TTC549 (cell line): ENCODE measurements around the gene CCDC74B.
"Not testable (repeated sequence)": the region's sequence is repeated elsewhere in the genome, so short reads cannot be mapped to it uniquely, and the experiment has no call there.

Experiments
- FAIRE-seq: peaks from 2 replicates; lab custom pipeline; 2012; peaks lifted over from hg19 to GRCh38; lab: Jason Lieb, UNC

CCDC74B gene

GRCh38 chr2:130148515-130148914 is 3.6 kb upstream of the CCDC74B start:
- not testable (repeated sequence) for FAIRE-seq

GRCh38 chr2:130143266-130144039 is 1.5 kb downstream of the CCDC74B start:
- FAIRE-seq = not testable (repeated sequence)

- not testable (repeated sequence) for FAIRE-seq
These were observed 2.3 kb downstream of the CCDC74B start for GRCh38 chr2:130142396-130143265.

GRCh38 chr2:130141645-130142370 is 3.1 kb downstream of the CCDC74B start:
- not testable (repeated sequence) for FAIRE-seq

- FAIRE-seq = not testable (repeated sequence)
These were observed 3.9 kb downstream of the CCDC74B start for GRCh38 chr2:130141002-130141401.

GRCh38 chr2:130140516-130140915 is 4.4 kb downstream of the CCDC74B start:
- FAIRE-seq = not testable (repeated sequence)

- not testable (repeated sequence) for FAIRE-seq
These were observed 5.3 kb downstream of the CCDC74B start for GRCh38 chr2:130139331-130140280.

GRCh38 chr2:130138841-130139251 is 6.1 kb downstream of the CCDC74B start:
- FAIRE-seq = not testable (repeated sequence)

GRCh38 chr2:130138326-130138725 is 6.6 kb downstream of the CCDC74B start:
- FAIRE-seq = not testable (repeated sequence)

- FAIRE-seq = not testable (repeated sequence)
These were observed 7.8 kb downstream of the CCDC74B start for GRCh38 chr2:130137118-130137517.

- FAIRE-seq = not testable (repeated sequence)
These were observed 8.4 kb downstream of the CCDC74B start for GRCh38 chr2:130136546-130136945.

GRCh38 chr2:130135692-130136541 is 9.0 kb downstream of the CCDC74B start:
- no peak for FAIRE-seq

- peak; percentile 81 for FAIRE-seq
These were observed 15.6 kb downstream of the CCDC74B start, which contains the start of gene POTEF for GRCh38 chr2:130129120-130129829. Gene POTEF, minus strand, starts transcription at chr2:130129222. Its CDS starts 8,707 bp downstream, at chr2:130120515.

- not testable (repeated sequence) for FAIRE-seq
These were observed 16.4 kb downstream of the CCDC74B start for GRCh38 chr2:130128464-130128863.

GRCh38 chr2:130127726-130128125 is 17.2 kb downstream of the CCDC74B start:
- FAIRE-seq = not testable (repeated sequence)

- not testable (repeated sequence) for FAIRE-seq
These were observed 24.0 kb downstream of the CCDC74B start for GRCh38 chr2:130120924-130121323.

- not testable (repeated sequence) for FAIRE-seq
These were observed 42.1 kb downstream of the CCDC74B start for GRCh38 chr2:130102597-130103363.
